Measurements from ENCODE around the gene G6PC3.

GRCh38 chr17:44079877-44080821, 9.6 kb downstream of the G6PC3 start:
- TF ChIP-seq CTCF (IDR thresholded peaks at IDR 0.05; ENCODE audit: poor library complexity) = no peak
- TF ChIP-seq EZH2phosphoT487 (IDR thresholded peaks at IDR 0.05; ENCODE audit: low read depth, severe bottlenecking, unreplicated experiment) = no peak

Measured in hepatocyte (in vitro differentiated cells).